Esophagus squamous epithelium (tissue), 4 donors: Measurements from ENCODE around the gene PITPNM2.

Experiments
- POLR2A ChIP-seq, 4 donors: fragments of 450-650 bp; IDR thresholded peaks; one replicate each; pipeline ENCODE4 v1.6.1; 2017; ENCODE audit warnings: antibody characterized with exemption in 4 of 4, mild to moderate bottlenecking in 4 of 4, moderate library complexity in 3 of 4
- TF ChIP-seq, protein P1 (sequence below), 6 experiments: fragments of 450-650 bp in 4 of 6; fragments of 200-600 bp in 2 of 6; sonication (generic) in 2 of 6; IDR thresholded peaks; one replicate each; pipeline ENCODE4 v1.5.1; 2016 to 2019; ENCODE audit warnings: antibody characterized with exemption in 6 of 6, mild to moderate bottlenecking in 4 of 6, moderate library complexity in 4 of 6

DNA sequence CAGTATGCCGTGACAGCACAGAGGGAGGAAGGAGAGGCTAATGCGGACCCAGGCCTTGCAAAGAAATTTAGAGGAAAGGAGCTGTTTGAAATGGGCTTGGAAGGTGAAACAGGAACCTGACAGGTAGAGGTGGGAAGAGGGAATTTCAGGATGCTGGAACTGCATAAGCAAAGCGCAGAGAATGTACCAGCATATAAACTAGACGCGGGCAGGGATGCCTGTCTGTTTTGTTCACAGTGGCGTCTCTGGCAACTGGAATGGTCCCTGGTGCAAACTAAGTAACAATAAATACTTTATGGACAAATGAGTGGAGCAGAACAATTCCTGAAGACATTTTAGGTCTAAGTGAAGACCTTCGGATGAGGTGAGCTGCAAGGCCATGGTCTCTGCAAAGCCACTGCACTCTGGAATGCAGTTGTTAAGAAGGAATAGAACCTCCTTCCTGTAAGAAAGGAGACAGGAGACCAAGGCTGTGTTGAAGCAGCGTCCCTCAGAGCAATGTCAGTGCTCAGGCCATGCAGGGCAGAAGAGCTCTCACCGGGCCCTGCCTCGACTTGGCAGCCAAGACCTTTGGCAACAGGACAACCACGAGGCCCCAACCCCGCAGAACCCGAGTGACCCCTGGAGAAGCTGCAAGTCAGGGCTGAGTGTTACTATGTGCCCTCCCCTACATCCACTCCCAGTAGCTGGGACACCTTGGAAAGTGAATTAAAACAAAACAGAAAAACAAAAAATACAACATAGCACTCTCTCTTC, 42.8 kb downstream of the PITPNM2 start:
- TF ChIP-seq, protein P1, sequence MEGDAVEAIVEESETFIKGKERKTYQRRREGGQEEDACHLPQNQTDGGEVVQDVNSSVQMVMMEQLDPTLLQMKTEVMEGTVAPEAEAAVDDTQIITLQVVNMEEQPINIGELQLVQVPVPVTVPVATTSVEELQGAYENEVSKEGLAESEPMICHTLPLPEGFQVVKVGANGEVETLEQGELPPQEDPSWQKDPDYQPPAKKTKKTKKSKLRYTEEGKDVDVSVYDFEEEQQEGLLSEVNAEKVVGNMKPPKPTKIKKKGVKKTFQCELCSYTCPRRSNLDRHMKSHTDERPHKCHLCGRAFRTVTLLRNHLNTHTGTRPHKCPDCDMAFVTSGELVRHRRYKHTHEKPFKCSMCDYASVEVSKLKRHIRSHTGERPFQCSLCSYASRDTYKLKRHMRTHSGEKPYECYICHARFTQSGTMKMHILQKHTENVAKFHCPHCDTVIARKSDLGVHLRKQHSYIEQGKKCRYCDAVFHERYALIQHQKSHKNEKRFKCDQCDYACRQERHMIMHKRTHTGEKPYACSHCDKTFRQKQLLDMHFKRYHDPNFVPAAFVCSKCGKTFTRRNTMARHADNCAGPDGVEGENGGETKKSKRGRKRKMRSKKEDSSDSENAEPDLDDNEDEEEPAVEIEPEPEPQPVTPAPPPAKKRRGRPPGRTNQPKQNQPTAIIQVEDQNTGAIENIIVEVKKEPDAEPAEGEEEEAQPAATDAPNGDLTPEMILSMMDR (IDR thresholded peaks at IDR 0.05), result no peak
- TF ChIP-seq POLR2A (IDR thresholded peaks at IDR 0.05), result no peak
